ENCODE results near the gene CSNK1G2. TPM values are rescaled to one million over a fixed set of nuclear protein-coding genes. Genes with fewer than 3 reads are reported as not detected.

CSNK1G2 gene
- total RNA-seq, 1 experiment from 2014 or later = 44.4 TPM

DNA sequence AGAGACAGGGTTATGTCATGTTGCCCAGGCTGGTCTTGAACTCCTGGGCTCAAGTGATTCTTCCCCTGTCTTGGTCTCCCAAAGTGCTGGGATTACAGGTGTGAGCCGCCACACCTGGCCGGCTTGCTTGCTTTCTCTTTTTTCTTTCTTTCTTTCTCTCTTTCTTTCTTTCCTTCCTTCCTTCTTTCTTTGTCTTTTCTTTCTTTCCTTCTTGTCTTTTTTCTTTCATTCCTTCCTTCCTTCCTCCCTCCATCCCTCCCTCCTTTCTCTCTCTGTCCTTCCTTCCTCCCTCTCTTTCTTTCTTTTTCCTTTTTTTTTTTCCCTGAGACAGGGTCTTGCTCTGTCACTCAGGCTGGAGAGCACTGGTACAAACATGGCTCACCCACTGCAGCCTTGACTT lies 81.3 kb downstream of the CSNK1G2 start:
- no TSS peak for BruUV-seq (replicated peaks)
- H3K9me3 Mint-ChIP-seq (ENCODE audit: unreplicated experiment) = no peaks in the 10 kb centered on the region

GRCh38 chr19:2026770-2027169 lies 85.8 kb downstream of the CSNK1G2 start:
- Histone ChIP-seq H3K36me3 (ENCODE audit: control insufficient read depth, insufficient read depth, low read length) (no peaks in the 10 kb centered on the region), H3K27me3 (replicated peaks; ENCODE audit: control insufficient read depth, insufficient read depth, low read length) (no peaks in the 10 kb centered on the region), H3K4me1 (no peaks in the 10 kb centered on the region), H3K4me3 (ENCODE audit: low read depth, low read length) (no peak overlapping the region), H3K9me3 (peaks cover 4% of the 10 kb centered on the region)
- TF ChIP-seq, protein P1, sequence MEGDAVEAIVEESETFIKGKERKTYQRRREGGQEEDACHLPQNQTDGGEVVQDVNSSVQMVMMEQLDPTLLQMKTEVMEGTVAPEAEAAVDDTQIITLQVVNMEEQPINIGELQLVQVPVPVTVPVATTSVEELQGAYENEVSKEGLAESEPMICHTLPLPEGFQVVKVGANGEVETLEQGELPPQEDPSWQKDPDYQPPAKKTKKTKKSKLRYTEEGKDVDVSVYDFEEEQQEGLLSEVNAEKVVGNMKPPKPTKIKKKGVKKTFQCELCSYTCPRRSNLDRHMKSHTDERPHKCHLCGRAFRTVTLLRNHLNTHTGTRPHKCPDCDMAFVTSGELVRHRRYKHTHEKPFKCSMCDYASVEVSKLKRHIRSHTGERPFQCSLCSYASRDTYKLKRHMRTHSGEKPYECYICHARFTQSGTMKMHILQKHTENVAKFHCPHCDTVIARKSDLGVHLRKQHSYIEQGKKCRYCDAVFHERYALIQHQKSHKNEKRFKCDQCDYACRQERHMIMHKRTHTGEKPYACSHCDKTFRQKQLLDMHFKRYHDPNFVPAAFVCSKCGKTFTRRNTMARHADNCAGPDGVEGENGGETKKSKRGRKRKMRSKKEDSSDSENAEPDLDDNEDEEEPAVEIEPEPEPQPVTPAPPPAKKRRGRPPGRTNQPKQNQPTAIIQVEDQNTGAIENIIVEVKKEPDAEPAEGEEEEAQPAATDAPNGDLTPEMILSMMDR (IDR thresholded peaks at IDR 0.05; ENCODE audit: insufficient read depth in 1 of 2, low read depth in 1 of 2, low read length in 1 of 2, severe bottlenecking in 1 of 2, unreplicated experiment in 1 of 2) = no peak
- Mint-ChIP-seq H3K36me3 (ENCODE audit: insufficient read depth, unreplicated experiment) (peaks cover 6% of the 10 kb centered on the region), H3K4me1 (ENCODE audit: low read depth, unreplicated experiment) (no peaks in the 10 kb centered on the region), H3K9me3 (ENCODE audit: unreplicated experiment) (no peaks in the 10 kb centered on the region), H3K27me3 (ENCODE audit: insufficient read depth, unreplicated experiment) (no peaks in the 10 kb centered on the region), H3K4me3 (ENCODE audit: unreplicated experiment) (no peak overlapping the region), H3K27ac (ENCODE audit: unreplicated experiment) (no peak overlapping the region)
- CTCF ChIA-PET = no interaction called here
- DNase-seq = no peak
- intact Hi-C loops (cut with micrococcal nuclease; ENCODE audit: unreplicated experiment) = no loop called here
- no TSS peak for BruUV-seq (replicated peaks)
- POLR2A ChIA-PET = no interaction called here

More for the DNA sequence above, 81.3 kb downstream of the CSNK1G2 start:
- H3K27me3 Mint-ChIP-seq (ENCODE audit: insufficient read depth, unreplicated experiment) = no peaks in the 10 kb centered on the region
- H3K27ac Mint-ChIP-seq (ENCODE audit: unreplicated experiment) = no peak overlapping the region
- no peaks in the 10 kb centered on the region for H3K4me1 Mint-ChIP-seq (ENCODE audit: low read depth, unreplicated experiment)
- H3K36me3 Mint-ChIP-seq (ENCODE audit: insufficient read depth, unreplicated experiment) = peaks cover 6% of the 10 kb centered on the region
- ChIA-PET CTCF (no interaction called here), POLR2A (no interaction called here)
- no peak overlapping the region for H3K4me3 Mint-ChIP-seq (ENCODE audit: unreplicated experiment)
- peaks cover 4% of the 10 kb centered on the region for H3K9me3 ChIP-seq
- peaks cover 5% of the 10 kb centered on the region for H3K4me1 ChIP-seq
- intact Hi-C loops (cut with micrococcal nuclease; ENCODE audit: unreplicated experiment) = no loop called here
- no peaks in the 10 kb centered on the region for H3K36me3 ChIP-seq (ENCODE audit: control insufficient read depth, insufficient read depth, low read length)
- H3K27me3 ChIP-seq (replicated peaks; ENCODE audit: control insufficient read depth, insufficient read depth, low read length) = no peaks in the 10 kb centered on the region
- no peak for DNase-seq
- no peak overlapping the region for H3K4me3 ChIP-seq (ENCODE audit: low read depth, low read length)
- TF ChIP-seq, protein P1 (IDR thresholded peaks at IDR 0.05; ENCODE audit: insufficient read depth in 1 of 2, low read depth in 1 of 2, low read length in 1 of 2, severe bottlenecking in 1 of 2, unreplicated experiment in 1 of 2) = no peak

GRCh38 chr19:2027361-2027760 lies 86.4 kb downstream of the CSNK1G2 start:
- no peaks in the 10 kb centered on the region for H3K27me3 Mint-ChIP-seq (ENCODE audit: insufficient read depth, unreplicated experiment)
- Histone ChIP-seq H3K9me3 (peaks cover 4% of the 10 kb centered on the region), H3K4me3 (ENCODE audit: low read depth, low read length) (no peak overlapping the region), H3K27me3 (replicated peaks; ENCODE audit: control insufficient read depth, insufficient read depth, low read length) (no peaks in the 10 kb centered on the region), H3K4me1 (no peaks in the 10 kb centered on the region), H3K36me3 (ENCODE audit: control insufficient read depth, insufficient read depth, low read length) (no peaks in the 10 kb centered on the region)
- no TSS peak for BruUV-seq (replicated peaks)
- no peaks in the 10 kb centered on the region for H3K4me1 Mint-ChIP-seq (ENCODE audit: low read depth, unreplicated experiment)
- peaks cover 6% of the 10 kb centered on the region for H3K36me3 Mint-ChIP-seq (ENCODE audit: insufficient read depth, unreplicated experiment)
- no peak overlapping the region for H3K4me3 Mint-ChIP-seq (ENCODE audit: unreplicated experiment)
- CTCF ChIA-PET = no interaction called here
- POLR2A ChIA-PET = no interaction called here
- DNase-seq = no peak
- TF ChIP-seq, protein P1 (IDR thresholded peaks at IDR 0.05; ENCODE audit: insufficient read depth in 1 of 2, low read depth in 1 of 2, low read length in 1 of 2, severe bottlenecking in 1 of 2, unreplicated experiment in 1 of 2) = no peak
- H3K9me3 Mint-ChIP-seq (ENCODE audit: unreplicated experiment) = no peaks in the 10 kb centered on the region
- H3K27ac Mint-ChIP-seq (ENCODE audit: unreplicated experiment) = no peak overlapping the region
- intact Hi-C loops (cut with micrococcal nuclease; ENCODE audit: unreplicated experiment) = no loop called here

Other genes with a start within 250 kb of the CSNK1G2 start
- not detected in 2 replicates for gene ONECUT3, start 187.7 kb upstream of the CSNK1G2 start, total RNA-seq (2022)
- 0.28 and 0.45 TPM in 2 replicates for gene ATP8B3, start 128.9 kb upstream of the CSNK1G2 start, total RNA-seq (2022)
- 43.0 and 46.6 TPM in 2 replicates for gene REXO1, start 92.7 kb upstream of the CSNK1G2 start, total RNA-seq (2022)
- 26.5 and 26.8 TPM in 2 replicates for gene KLF16, start 77.6 kb upstream of the CSNK1G2 start, total RNA-seq (2022)
- 47.7 and 51.8 TPM in 2 replicates for gene ABHD17A, start 55.7 kb upstream of the CSNK1G2 start, total RNA-seq (2022)
- gene ADAT3, start 35.8 kb upstream of the CSNK1G2 start, total RNA-seq (2022) = 12.6 and 14.0 TPM in 2 replicates
- 78.3 and 84.1 TPM in 2 replicates for gene SCAMP4, start 35.8 kb upstream of the CSNK1G2 start, total RNA-seq (2022)
- 47.0 and 52.2 TPM in 2 replicates for gene BTBD2, start 74.5 kb downstream of the CSNK1G2 start, total RNA-seq (2022)
- 136 and 162 TPM in 2 replicates for gene MKNK2, start 110.1 kb downstream of the CSNK1G2 start, total RNA-seq (2022)
- 10.8 and 11.7 TPM in 2 replicates for gene MOB3A, start 155.2 kb downstream of the CSNK1G2 start, total RNA-seq (2022)
- 1.1 and 1.6 TPM in 2 replicates for gene IZUMO4, start 155.7 kb downstream of the CSNK1G2 start, total RNA-seq (2022)
- gene AP3D1, start 210.4 kb downstream of the CSNK1G2 start, total RNA-seq (2022) = 150 and 151 TPM in 2 replicates
- gene DOT1L, start 222.8 kb downstream of the CSNK1G2 start, total RNA-seq (2022) = 51.8 and 55.6 TPM in 2 replicates